LNCaP clone FGC (cell line): ENCODE results near the gene PCBP3.
"Not testable (repeated sequence)": the region's sequence is repeated elsewhere in the genome, so short reads cannot be mapped to it uniquely, and the experiment has no call there.

Experiments
- DNase-seq: peaks from one replicate; pipeline ENCODE4 v3.0.0-alpha.2; 2011; ENCODE audit warnings: low read depth
- H3K4me3 ChIP-seq: 2 replicates; pipeline ENCODE4 v1.5.1; 2011; ENCODE audit warnings: mild to moderate bottlenecking, low read depth, low read length, control low read depth
- CTCF ChIP-seq: IDR thresholded peaks from 2 replicates; pipeline ENCODE4 v1.5.1; 2012; ENCODE audit warnings: mild to moderate bottlenecking; ENCODE audit not compliant: control insufficient read depth, insufficient read depth; ENCODE audit errors: extremely low read depth

Gene PCBP3

GRCh38 chr21:45971616-45972352 is 328.3 kb downstream of the PCBP3 start:
- no peak for DNase-seq
- no peak overlapping the region for H3K4me3 ChIP-seq

GRCh38 chr21:45972353-45972715 is 328.8 kb downstream of the PCBP3 start:
- H3K4me3 ChIP-seq, result no peak overlapping the region
- no peak for DNase-seq
- TF ChIP-seq CTCF, result no peak

More at GRCh38 chr21:45971616-45972352, 328.3 kb downstream of the PCBP3 start:
- TF ChIP-seq CTCF, result no peak

GRCh38 chr21:45972716-45973474 is 329.4 kb downstream of the PCBP3 start:
- TF ChIP-seq CTCF, result no peak
- no peak overlapping the region for H3K4me3 ChIP-seq
- no peak for DNase-seq

GRCh38 chr21:45973475-45974072 is 330.0 kb downstream of the PCBP3 start:
- no peak for DNase-seq
- TF ChIP-seq CTCF, result peak; percentile 32; the same call in 1 of the 2 replicates
- no peak overlapping the region for H3K4me3 ChIP-seq

GRCh38 chr21:45974073-45975019 is 330.8 kb downstream of the PCBP3 start:
- no peak for DNase-seq
- no peak for TF ChIP-seq CTCF
- H3K4me3 ChIP-seq, result no peak overlapping the region

GRCh38 chr21:45975020-45975666 is 331.6 kb downstream of the PCBP3 start:
- DNase-seq, result no peak
- no peak for TF ChIP-seq CTCF

GRCh38 chr21:45975667-45976409 is 332.3 kb downstream of the PCBP3 start:
- H3K4me3 ChIP-seq, DNase-seq: not testable (repeated sequence)

More at GRCh38 chr21:45975020-45975666, 331.6 kb downstream of the PCBP3 start:
- no peak overlapping the region for H3K4me3 ChIP-seq
